Cardiac muscle cell (in vitro differentiated cells and primary cell): ENCODE data around the gene LNX1. TPM values are rescaled to one million over a fixed set of nuclear protein-coding genes. Genes with fewer than 3 reads are reported as not detected.

Experiments
- DNase-seq, 2 donors: peaks; one replicate each; pipeline versions ENCODE4 v3.0.0 to v3.0.0-alpha.2; 2010 to 2017; ENCODE audit warnings: low read depth in 1 of 2, low spot score in 1 of 2
- H3K27ac ChIP-seq: fragments of 200-600 bp; sonication (generic); 2 replicates; pipeline ENCODE4 v1.5.1; 2016
- H3K27me3 ChIP-seq: fragments of 200-600 bp; sonication (generic); 2 replicates; pipeline ENCODE4 v1.6.0; 2016; ENCODE audit warnings: control low read depth
- H3K36me3 ChIP-seq: fragments of 200-600 bp; sonication (generic); 2 replicates; pipeline ENCODE4 v1.5.1; 2016; ENCODE audit warnings: control low read depth
- H3K4me1 ChIP-seq: fragments of 200-600 bp; sonication (generic); 2 replicates; pipeline ENCODE4 v1.8.1; 2017; ENCODE audit warnings: low read depth, mild to moderate bottlenecking, mixed run types
- H3K4me3 ChIP-seq: fragments of 200-600 bp; sonication (generic); 2 replicates; pipeline ENCODE4 v1.5.1; 2016; ENCODE audit warnings: mild to moderate bottlenecking
- H3K9me3 ChIP-seq: fragments of 200-600 bp; sonication (generic); 2 replicates; pipeline ENCODE4 v1.5.1; 2017; ENCODE audit warnings: low read depth, mild to moderate bottlenecking, control low read depth
- polyA plus RNA-seq: library from polyadenylated mRNA; unstranded; fragments of >200 nt; fragmentation: Nextera tagmentation; extraction: Ambion mirVana; gene quantifications from 2 replicates; pipeline ENCODE4 v1.2.1, GENCODE V29; 2016
- total RNA-seq: library from RNA; depleted of rRNA; stranded (reverse); fragments of >200 nt; gene quantifications from 2 replicates; pipeline ENCODE4 v1.2.3, GENCODE V29; 2016
- TF ChIP-seq, protein P1 (sequence below): IDR thresholded peaks from 2 replicates; pipeline ENCODE4 v1.5.1; 2012; ENCODE audit warnings: low read depth, mild to moderate bottlenecking, low read length

Gene LNX1
- total and polyA plus RNA-seq, 2 experiments from 2014 or later: 1.1 to 2.0 TPM

DNA sequence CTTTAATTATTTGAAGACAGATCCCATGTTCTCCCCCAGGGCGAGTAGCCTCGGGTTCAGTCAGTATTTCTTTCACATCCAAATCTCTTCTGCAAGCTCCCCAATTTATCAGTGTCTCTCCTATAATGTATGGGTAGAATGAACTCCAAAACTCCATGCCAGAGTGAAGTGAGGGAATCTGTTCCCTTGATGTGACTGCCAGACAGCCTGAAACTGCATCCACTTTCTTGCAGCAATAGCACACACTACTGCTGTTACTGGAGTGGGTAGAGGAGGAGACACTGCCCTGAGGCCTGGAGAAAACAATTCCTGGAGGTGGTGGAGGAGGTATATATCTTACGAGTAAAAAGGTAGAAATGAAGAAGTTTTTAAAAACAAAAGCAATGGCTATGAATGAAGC lies 11.0 kb downstream of the LNX1 start:
- no peak overlapping the region for H3K27ac ChIP-seq
- H3K4me1 ChIP-seq: peaks cover 3% of the 10 kb centered on the region
- no peaks in the 10 kb centered on the region for H3K27me3 ChIP-seq
- DNase-seq: no peak
- H3K9me3 ChIP-seq: no peaks in the 10 kb centered on the region
- H3K36me3 ChIP-seq: no peaks in the 10 kb centered on the region
- TF ChIP-seq, protein P1, sequence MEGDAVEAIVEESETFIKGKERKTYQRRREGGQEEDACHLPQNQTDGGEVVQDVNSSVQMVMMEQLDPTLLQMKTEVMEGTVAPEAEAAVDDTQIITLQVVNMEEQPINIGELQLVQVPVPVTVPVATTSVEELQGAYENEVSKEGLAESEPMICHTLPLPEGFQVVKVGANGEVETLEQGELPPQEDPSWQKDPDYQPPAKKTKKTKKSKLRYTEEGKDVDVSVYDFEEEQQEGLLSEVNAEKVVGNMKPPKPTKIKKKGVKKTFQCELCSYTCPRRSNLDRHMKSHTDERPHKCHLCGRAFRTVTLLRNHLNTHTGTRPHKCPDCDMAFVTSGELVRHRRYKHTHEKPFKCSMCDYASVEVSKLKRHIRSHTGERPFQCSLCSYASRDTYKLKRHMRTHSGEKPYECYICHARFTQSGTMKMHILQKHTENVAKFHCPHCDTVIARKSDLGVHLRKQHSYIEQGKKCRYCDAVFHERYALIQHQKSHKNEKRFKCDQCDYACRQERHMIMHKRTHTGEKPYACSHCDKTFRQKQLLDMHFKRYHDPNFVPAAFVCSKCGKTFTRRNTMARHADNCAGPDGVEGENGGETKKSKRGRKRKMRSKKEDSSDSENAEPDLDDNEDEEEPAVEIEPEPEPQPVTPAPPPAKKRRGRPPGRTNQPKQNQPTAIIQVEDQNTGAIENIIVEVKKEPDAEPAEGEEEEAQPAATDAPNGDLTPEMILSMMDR: no peak
- H3K4me3 ChIP-seq: no peak overlapping the region

DNA sequence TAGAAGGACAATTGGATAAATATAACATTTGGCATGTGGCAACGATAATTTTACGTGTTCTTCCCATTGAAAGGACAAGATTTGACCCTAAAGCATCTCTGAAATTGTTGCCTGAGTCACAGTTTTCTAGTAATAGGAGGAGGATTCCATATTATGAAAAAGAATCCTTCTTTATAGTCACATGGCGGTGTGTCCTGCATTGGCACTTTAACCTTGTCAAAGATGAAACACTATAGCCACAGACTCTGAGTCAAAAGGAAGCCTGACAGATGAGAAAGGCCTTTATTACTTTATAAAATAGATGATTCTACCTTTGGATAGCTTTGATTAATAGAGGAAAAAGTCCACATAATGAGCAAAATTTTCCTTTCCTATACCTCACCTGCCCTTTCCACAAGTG lies 11.5 kb downstream of the LNX1 start:
- no peak overlapping the region for H3K4me3 ChIP-seq
- H3K36me3 ChIP-seq: no peaks in the 10 kb centered on the region
- no peaks in the 10 kb centered on the region for H3K9me3 ChIP-seq
- no peak overlapping the region for H3K27ac ChIP-seq
- H3K27me3 ChIP-seq: no peaks in the 10 kb centered on the region
- no peak for DNase-seq
- peaks cover 3% of the 10 kb centered on the region for H3K4me1 ChIP-seq
- TF ChIP-seq, protein P1: no peak

DNA sequence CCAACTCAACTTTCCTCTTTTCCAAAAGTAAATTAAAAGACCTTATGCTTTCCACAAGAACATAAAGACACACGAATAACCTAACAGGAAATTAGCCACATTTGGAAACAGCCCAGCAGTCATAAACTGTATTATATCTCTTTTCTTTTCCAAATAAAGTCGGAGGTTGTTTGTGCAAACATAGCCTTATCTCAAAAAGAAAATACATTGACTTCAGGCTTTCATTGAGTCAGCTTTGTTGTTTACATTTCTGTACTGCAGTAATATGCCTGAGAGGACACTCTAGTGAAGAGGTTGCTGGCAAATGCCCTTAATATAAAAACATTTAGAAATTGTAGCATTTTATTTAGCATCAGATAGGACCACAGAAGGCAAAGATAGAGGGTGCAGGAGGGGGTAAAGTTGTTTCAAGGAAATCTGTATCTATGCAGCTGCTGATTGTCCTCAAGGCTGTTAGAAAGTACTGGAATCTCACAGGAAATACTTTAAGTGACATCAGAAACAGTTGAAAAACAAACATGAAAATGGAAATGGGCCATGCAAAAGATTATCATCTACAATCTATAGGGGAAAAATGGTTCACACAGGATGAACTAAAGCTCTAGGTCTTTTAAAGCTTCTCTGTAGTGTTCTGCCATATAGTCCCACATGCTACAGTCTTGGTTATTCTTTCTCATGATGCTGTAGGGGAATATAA lies 14.5 kb downstream of the LNX1 start:
- TF ChIP-seq, protein P1: no peak
- no peaks in the 10 kb centered on the region for H3K36me3 ChIP-seq
- no peak overlapping the region for H3K4me3 ChIP-seq
- no peaks in the 10 kb centered on the region for H3K27me3 ChIP-seq
- no peak overlapping the region for H3K27ac ChIP-seq
- no peaks in the 10 kb centered on the region for H3K9me3 ChIP-seq
- peak in 1 of 2 donors; percentile 36 for DNase-seq
- peaks cover 3% of the 10 kb centered on the region for H3K4me1 ChIP-seq

DNA sequence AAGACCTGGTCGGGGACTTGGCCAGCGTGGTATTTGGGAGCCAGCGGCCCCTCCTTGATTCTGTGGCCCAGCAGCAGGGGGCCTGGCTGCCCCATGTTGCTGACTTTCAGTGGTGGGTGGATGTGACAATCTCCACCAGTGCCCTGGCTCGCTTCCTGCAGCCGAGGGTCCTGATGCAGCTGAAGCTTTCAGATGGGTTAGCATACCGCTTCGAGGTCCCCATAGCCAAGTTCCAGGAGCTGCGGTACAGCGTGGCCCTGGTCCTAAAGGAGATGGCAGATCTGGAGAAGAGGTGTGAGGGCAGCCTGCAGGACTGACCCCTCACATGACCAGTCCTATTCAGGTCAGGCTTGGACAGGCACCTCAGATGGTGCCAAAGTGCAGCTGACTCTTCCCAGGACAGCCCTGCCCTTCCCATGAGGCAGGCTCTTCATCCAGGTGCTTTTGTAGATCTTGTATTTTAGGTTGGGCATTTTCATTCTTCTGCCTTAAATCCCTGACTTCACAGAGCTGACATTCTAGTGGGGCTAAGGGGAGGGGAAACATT lies 15.1 kb downstream of the LNX1 start:
- Histone ChIP-seq H3K36me3 (no peaks in the 10 kb centered on the region), H3K9me3 (no peaks in the 10 kb centered on the region), H3K4me1 (peaks cover 3% of the 10 kb centered on the region), H3K27me3 (no peaks in the 10 kb centered on the region), H3K27ac (no peak overlapping the region), H3K4me3 (no peak overlapping the region)
- TF ChIP-seq, protein P1: no peak
- DNase-seq: no peak

DNA sequence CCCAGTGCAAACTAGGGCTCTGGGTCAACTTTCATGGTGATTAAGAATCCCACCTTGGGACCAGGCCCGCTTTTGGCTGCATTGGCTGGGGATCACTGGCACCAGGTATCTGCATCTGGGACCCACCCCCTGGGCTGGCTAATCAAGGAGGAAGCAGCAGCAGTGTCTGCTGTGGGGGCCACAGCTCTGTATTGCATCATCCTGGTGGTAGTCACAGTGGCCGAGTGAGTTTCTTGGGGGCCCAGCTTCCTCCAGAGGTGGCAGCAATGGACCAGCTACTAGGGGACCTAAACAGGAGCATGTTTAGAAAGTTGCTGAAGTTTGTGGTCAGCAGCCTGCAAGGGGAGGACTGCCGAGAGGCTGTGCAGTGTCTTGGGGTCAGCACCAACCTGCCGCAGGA lies 15.7 kb downstream of the LNX1 start:
- TF ChIP-seq, protein P1: no peak
- H3K27ac ChIP-seq: no peak overlapping the region
- no peak for DNase-seq
- peaks cover 3% of the 10 kb centered on the region for H3K4me1 ChIP-seq
- no peaks in the 10 kb centered on the region for H3K27me3 ChIP-seq
- no peaks in the 10 kb centered on the region for H3K36me3 ChIP-seq
- H3K4me3 ChIP-seq: no peak overlapping the region
- H3K9me3 ChIP-seq: no peaks in the 10 kb centered on the region
